ENCODE measurements around the gene RTKN2. TPM values are rescaled to one million over a fixed set of nuclear protein-coding genes. Genes with fewer than 3 reads are reported as not detected.

The RTKN2 gene
- total and polyA plus RNA-seq, 2 donors (not counting 1 experiment from before 2014, with no cell fraction given): 0.07 to 0.22 TPM

DNA sequence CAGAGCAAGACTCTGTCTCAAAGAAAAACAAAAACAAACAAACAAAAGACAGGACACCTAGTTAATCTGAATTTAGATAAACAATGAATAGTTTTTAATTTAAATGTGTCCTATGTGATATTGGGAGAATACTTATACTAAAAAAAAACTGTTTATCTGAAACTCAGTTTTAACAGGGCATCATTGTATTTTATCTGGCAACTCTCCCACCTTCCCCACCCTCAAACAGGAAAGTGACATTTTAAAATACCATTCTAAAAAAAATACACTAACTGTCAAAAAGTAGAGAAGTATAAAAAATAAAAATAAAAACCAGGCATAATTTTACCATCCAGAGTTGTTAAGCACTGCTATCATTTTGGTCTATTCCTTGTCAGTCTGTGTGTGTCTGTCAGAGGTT is 119.0 kb downstream of the RTKN2 start:
- Histone ChIP-seq H3K79me2 (ENCODE audit: control insufficient read depth, insufficient read depth, low read length) (no peaks in the 10 kb centered on the region), H3K36me3 (replicated peaks in 1 of 2; ENCODE audit: control extremely low read depth in 1 of 2, control insufficient read depth in 1 of 2, extremely low read depth in 1 of 2, insufficient read depth in 2 of 2, low read length in 1 of 2) (no peaks in the 10 kb centered on the region), H3K9me3 (ENCODE audit: control extremely low read depth in 1 of 3, control insufficient read depth in 2 of 3, insufficient read depth in 1 of 3, low read length in 2 of 3) (peaks cover 0 to 3% (median 0%) of the 10 kb centered on the region in 3 donors), H3K9ac (ENCODE audit: low read length) (no peak overlapping the region), H3K4me3 (ENCODE audit: control extremely low read depth in 1 of 5, extremely low read depth in 1 of 5, insufficient read depth in 1 of 5, low read depth in 2 of 5, low read length in 4 of 5) (no peak overlapping the region), H3K27ac (ENCODE audit: low read length in 2 of 2) (no peak overlapping the region), H3K4me2 (replicated peaks; ENCODE audit: low read depth, low read length, poor library complexity, severe bottlenecking) (no peak overlapping the region), H4K20me1 (ENCODE audit: control insufficient read depth, insufficient read depth, low read length, poor library complexity, severe bottlenecking) (no peaks in the 10 kb centered on the region), H3K27me3 (replicated peaks in 1 of 4; ENCODE audit: control extremely low read depth in 1 of 4, control insufficient read depth in 3 of 4, insufficient read depth in 4 of 4, low read length in 3 of 4) (no peaks in the 10 kb centered on the region), H2AFZ (ENCODE audit: insufficient read depth, low read depth, low read length, poor library complexity, severe bottlenecking) (no peak overlapping the region), H3K4me1 (ENCODE audit: control insufficient read depth in 2 of 2, insufficient read depth in 2 of 2, low read length in 2 of 2) (peaks cover 0 to 3% of the 10 kb centered on the region in 2 donors)
- H3K4me1 Mint-ChIP-seq: peaks cover 8% of the 10 kb centered on the region
- H3K27ac Mint-ChIP-seq: no peak overlapping the region
- no peak overlapping the region for H3K4me3 Mint-ChIP-seq
- DNase-seq (no peak), ATAC-seq (ENCODE audit: low read depth) (no peak)
- intact Hi-C loops (cut with micrococcal nuclease): loop anchor here (5.0 kb wide), 1 partner anchor 32 kb away; no protein-coding TSS in a partner anchor
- POLR2A ChIA-PET: no interaction called here
- CTCF ChIA-PET: interaction anchor here (0.9 kb wide), 1 partner anchor 95 kb away, joined by 3 read pairs; no protein-coding TSS in a partner anchor
- no peak for TF ChIP-seq CTCF (IDR thresholded peaks at IDR 0.05)
- no peak for TF ChIP-seq EZH2 (IDR thresholded peaks at IDR 0.05; ENCODE audit: borderline replicate concordance, insufficient read depth, low read depth, low read length, poor library complexity, severe bottlenecking)
- no peaks in the 10 kb centered on the region for H3K9me3 Mint-ChIP-seq (ENCODE audit: insufficient read depth)
- no peaks in the 10 kb centered on the region for H3K27me3 Mint-ChIP-seq

DNA sequence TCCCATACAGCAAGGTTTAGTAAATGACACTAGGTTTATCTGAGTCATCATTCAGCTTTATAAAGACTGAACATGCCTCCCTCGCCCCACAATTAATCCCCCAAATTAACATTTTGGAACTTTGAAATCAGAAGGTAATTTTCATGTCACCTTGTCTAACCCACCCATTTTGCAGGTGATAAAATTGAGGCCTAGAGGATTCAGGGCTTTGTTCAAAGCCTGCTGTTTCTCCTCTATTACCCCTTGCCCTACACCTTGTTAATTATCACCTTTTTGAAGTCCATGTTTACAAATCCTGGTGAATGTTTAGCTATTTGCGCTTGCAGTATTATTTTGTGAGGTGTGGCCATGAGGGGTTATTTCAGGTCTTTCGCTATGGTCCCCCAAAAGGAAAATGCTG is 120.5 kb downstream of the RTKN2 start:
- H3K4me2 ChIP-seq (replicated peaks; ENCODE audit: low read depth, low read length, poor library complexity, severe bottlenecking): no peak overlapping the region
- no peak overlapping the region for H3K27ac ChIP-seq (ENCODE audit: low read length in 2 of 2)
- no peak overlapping the region for H3K4me3 ChIP-seq (ENCODE audit: control extremely low read depth in 1 of 5, extremely low read depth in 1 of 5, insufficient read depth in 1 of 5, low read depth in 2 of 5, low read length in 4 of 5)
- H3K4me1 ChIP-seq (ENCODE audit: control insufficient read depth in 2 of 2, insufficient read depth in 2 of 2, low read length in 2 of 2): peaks cover 0 to 3% of the 10 kb centered on the region in 2 donors
- ChIA-PET CTCF (no interaction called here), POLR2A (no interaction called here)
- 100% methylated on average over 1 of the region's 3 CpGs for WGBS (ENCODE audit: insufficient coverage)
- intact Hi-C loops (cut with micrococcal nuclease): no loop called here
- DNase-seq (no peak), ATAC-seq (ENCODE audit: low read depth) (no peak)
- no peaks in the 10 kb centered on the region for H3K9me3 Mint-ChIP-seq (ENCODE audit: insufficient read depth)
- H3K4me3 Mint-ChIP-seq: no peak overlapping the region
- H3K27me3 Mint-ChIP-seq: no peaks in the 10 kb centered on the region
- no peaks in the 10 kb centered on the region for H3K36me3 ChIP-seq (replicated peaks in 1 of 2; ENCODE audit: control extremely low read depth in 1 of 2, control insufficient read depth in 1 of 2, extremely low read depth in 1 of 2, insufficient read depth in 2 of 2, low read length in 1 of 2)
- peaks cover 0 to 3% (median 0%) of the 10 kb centered on the region in 3 donors for H3K9me3 ChIP-seq (ENCODE audit: control extremely low read depth in 1 of 3, control insufficient read depth in 2 of 3, insufficient read depth in 1 of 3, low read length in 2 of 3)
- H3K79me2 ChIP-seq (ENCODE audit: control insufficient read depth, insufficient read depth, low read length): no peaks in the 10 kb centered on the region
- no peaks in the 10 kb centered on the region for H4K20me1 ChIP-seq (ENCODE audit: control insufficient read depth, insufficient read depth, low read length, poor library complexity, severe bottlenecking)
- H3K27me3 ChIP-seq (replicated peaks in 1 of 4; ENCODE audit: control extremely low read depth in 1 of 4, control insufficient read depth in 3 of 4, insufficient read depth in 4 of 4, low read length in 3 of 4): no peaks in the 10 kb centered on the region
- H3K9ac ChIP-seq (ENCODE audit: low read length): no peak overlapping the region
- H3K4me1 Mint-ChIP-seq: peaks cover 13% of the 10 kb centered on the region
- no peak overlapping the region for H2AFZ ChIP-seq (ENCODE audit: insufficient read depth, low read depth, low read length, poor library complexity, severe bottlenecking)
- no peak overlapping the region for H3K27ac Mint-ChIP-seq
- TF ChIP-seq EZH2 (IDR thresholded peaks at IDR 0.05; ENCODE audit: borderline replicate concordance, insufficient read depth, low read depth, low read length, poor library complexity, severe bottlenecking) (no peak), CTCF (IDR thresholded peaks at IDR 0.05) (no peak)
